HG03025 (cell line): ENCODE data around the gene RACK1.
"Not testable (repeated sequence)": the region's sequence is repeated elsewhere in the genome, so short reads cannot be mapped to it uniquely, and the experiment has no call there.

Experiments
- ATAC-seq: cut with Tn5 transposase; IDR thresholded peaks from one replicate; pipeline ENCODE4 v1.9.1; 2021; ENCODE audit warnings: mild to moderate bottlenecking, moderate library complexity; ENCODE audit not compliant: unreplicated experiment, low FRiP score

The RACK1 gene

GRCh38 chr5:181217111-181217802, 26.4 kb downstream of the RACK1 start:
- ATAC-seq = peak; percentile 28

GRCh38 chr5:181215997-181216989, 27.4 kb downstream of the RACK1 start:
- no peak for ATAC-seq

- ATAC-seq = not testable (repeated sequence)
Observed at GRCh38 chr5:181214249-181214648, 29.5 kb downstream of the RACK1 start.

- no peak for ATAC-seq
Observed at GRCh38 chr5:181212934-181213333, 30.8 kb downstream of the RACK1 start.

GRCh38 chr5:181212080-181212479, 31.6 kb downstream of the RACK1 start:
- ATAC-seq = no peak

GRCh38 chr5:181211208-181211607, 32.5 kb downstream of the RACK1 start:
- no peak for ATAC-seq

GRCh38 chr5:181210698-181211097, 33.0 kb downstream of the RACK1 start:
- ATAC-seq = not testable (repeated sequence)

GRCh38 chr5:181210148-181210547, 33.6 kb downstream of the RACK1 start:
- not testable (repeated sequence) for ATAC-seq

- ATAC-seq = not testable (repeated sequence)
Observed at GRCh38 chr5:181209006-181209405, 34.7 kb downstream of the RACK1 start.

- ATAC-seq = no peak
Observed at GRCh38 chr5:181207960-181208253, 35.8 kb downstream of the RACK1 start.

GRCh38 chr5:181207214-181207959, 36.3 kb downstream of the RACK1 start:
- ATAC-seq = no peak

- ATAC-seq = no peak
Observed at GRCh38 chr5:181205761-181206649, 37.7 kb downstream of the RACK1 start.

- ATAC-seq = no peak
Observed at GRCh38 chr5:181204826-181205760, 38.6 kb downstream of the RACK1 start, which contains the start of gene TRIM7. Gene TRIM7 (minus strand): TSS chr5:181205196. CDS start chr5:181205110, 86 bp downstream.

- ATAC-seq = no peak
Observed at GRCh38 chr5:181204113-181204825, 39.4 kb downstream of the RACK1 start.

- ATAC-seq = no peak
Observed at GRCh38 chr5:181203777-181204112, 40.0 kb downstream of the RACK1 start.

GRCh38 chr5:181203093-181203711, 40.5 kb downstream of the RACK1 start:
- ATAC-seq = no peak

- no peak for ATAC-seq
Observed at GRCh38 chr5:181200816-181201215, 42.9 kb downstream of the RACK1 start.
